ENCODE data around the gene CHRDL2.

CHRDL2 gene

DNA sequence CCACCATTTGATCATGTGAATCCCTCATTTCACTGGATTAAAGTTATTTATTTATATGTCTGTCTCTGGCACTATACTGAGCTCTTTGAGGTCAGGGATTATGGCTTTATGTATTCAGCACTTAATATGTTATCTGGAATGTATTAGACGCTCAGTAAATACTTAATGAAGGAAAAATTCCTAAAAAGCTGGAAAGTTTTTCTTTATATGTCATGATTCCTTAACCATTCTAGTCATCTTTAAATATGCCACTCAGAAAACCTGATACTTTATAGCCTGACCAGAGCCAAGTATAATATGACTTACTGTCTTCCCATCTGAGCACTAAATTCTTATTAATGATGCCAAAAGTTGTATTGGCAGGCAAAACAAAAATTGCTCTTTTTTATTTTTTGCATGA lies 44.5 kb upstream of the CHRDL2 start:
- no peaks in the 10 kb centered on the region for H3K4me1 ChIP-seq (ENCODE audit: insufficient read depth, low read length, poor library complexity, severe bottlenecking)
- no peak for TF ChIP-seq EZH2phosphoT487 (IDR thresholded peaks at IDR 0.05; ENCODE audit: borderline replicate concordance)
- TF ChIP-seq, protein P1, sequence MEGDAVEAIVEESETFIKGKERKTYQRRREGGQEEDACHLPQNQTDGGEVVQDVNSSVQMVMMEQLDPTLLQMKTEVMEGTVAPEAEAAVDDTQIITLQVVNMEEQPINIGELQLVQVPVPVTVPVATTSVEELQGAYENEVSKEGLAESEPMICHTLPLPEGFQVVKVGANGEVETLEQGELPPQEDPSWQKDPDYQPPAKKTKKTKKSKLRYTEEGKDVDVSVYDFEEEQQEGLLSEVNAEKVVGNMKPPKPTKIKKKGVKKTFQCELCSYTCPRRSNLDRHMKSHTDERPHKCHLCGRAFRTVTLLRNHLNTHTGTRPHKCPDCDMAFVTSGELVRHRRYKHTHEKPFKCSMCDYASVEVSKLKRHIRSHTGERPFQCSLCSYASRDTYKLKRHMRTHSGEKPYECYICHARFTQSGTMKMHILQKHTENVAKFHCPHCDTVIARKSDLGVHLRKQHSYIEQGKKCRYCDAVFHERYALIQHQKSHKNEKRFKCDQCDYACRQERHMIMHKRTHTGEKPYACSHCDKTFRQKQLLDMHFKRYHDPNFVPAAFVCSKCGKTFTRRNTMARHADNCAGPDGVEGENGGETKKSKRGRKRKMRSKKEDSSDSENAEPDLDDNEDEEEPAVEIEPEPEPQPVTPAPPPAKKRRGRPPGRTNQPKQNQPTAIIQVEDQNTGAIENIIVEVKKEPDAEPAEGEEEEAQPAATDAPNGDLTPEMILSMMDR (conservative IDR thresholded peaks at IDR 0.05; ENCODE audit: low read length) = no peak
- H3K9ac ChIP-seq (ENCODE audit: low read depth, low read length, poor library complexity, severe bottlenecking) = no peak overlapping the region
- H3K9me2 ChIP-seq (replicated peaks; ENCODE audit: low read depth, low read length) = no peaks in the 10 kb centered on the region
- no peak overlapping the region for H3K4me2 ChIP-seq (ENCODE audit: low read depth, low read length, poor library complexity, severe bottlenecking)
- H3K36me3 ChIP-seq (ENCODE audit: insufficient read depth, low read length) = 0 out of 2 replicates have a peak, but pooled peaks cover 5% of the 10 kb centered on the region
- no peaks in the 10 kb centered on the region for H3F3A ChIP-seq (ENCODE audit: low read depth)
- H3K79me2 ChIP-seq (ENCODE audit: insufficient read depth, low read length) = peaks cover 87% of the 10 kb centered on the region
- H3K9me3 ChIP-seq (ENCODE audit: insufficient read depth, low read depth, low read length) = no peaks in the 10 kb centered on the region
- H3K27me3 ChIP-seq (ENCODE audit: insufficient read depth, low read length, poor library complexity, severe bottlenecking) = no peaks in the 10 kb centered on the region
- peaks cover 19% of the 10 kb centered on the region for H4K20me1 ChIP-seq (ENCODE audit: insufficient read depth, low read length, poor library complexity, severe bottlenecking)
- H3K4me3 ChIP-seq (ENCODE audit: low read length, poor library complexity, severe bottlenecking) = no peak overlapping the region
- H2AFZ ChIP-seq (ENCODE audit: low read length) = no peak overlapping the region

DNA sequence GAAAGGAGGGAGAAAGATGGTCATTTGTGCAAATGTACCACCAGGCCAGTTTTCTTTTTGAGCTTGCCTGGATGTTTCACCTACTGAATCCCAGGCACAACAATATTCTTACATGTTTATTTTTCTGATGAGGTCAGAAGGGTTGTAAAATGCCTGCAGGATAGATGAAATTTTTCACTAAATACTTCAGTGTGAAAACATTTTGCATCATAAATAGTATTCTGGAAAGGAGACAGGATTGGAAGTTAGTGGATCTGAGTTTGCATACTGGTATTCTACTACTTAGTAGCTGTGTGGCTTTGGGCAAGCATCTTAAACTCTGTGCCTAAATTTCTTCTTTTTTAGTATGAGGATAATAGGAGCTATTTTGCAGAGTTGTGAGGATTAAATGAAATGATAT lies 42.2 kb upstream of the CHRDL2 start:
- no peak overlapping the region for H2AFZ ChIP-seq (ENCODE audit: low read length)
- H3K9me2 ChIP-seq (replicated peaks; ENCODE audit: low read depth, low read length) = no peaks in the 10 kb centered on the region
- no peaks in the 10 kb centered on the region for H3K9me3 ChIP-seq (ENCODE audit: insufficient read depth, low read depth, low read length)
- H4K20me1 ChIP-seq (ENCODE audit: insufficient read depth, low read length, poor library complexity, severe bottlenecking) = peaks cover 18% of the 10 kb centered on the region
- H3K4me2 ChIP-seq (ENCODE audit: low read depth, low read length, poor library complexity, severe bottlenecking) = no peak overlapping the region
- no peak overlapping the region for H3K9ac ChIP-seq (ENCODE audit: low read depth, low read length, poor library complexity, severe bottlenecking)
- H3K79me2 ChIP-seq (ENCODE audit: insufficient read depth, low read length) = peaks cover 85% of the 10 kb centered on the region
- TF ChIP-seq EZH2phosphoT487 (IDR thresholded peaks at IDR 0.05; ENCODE audit: borderline replicate concordance) = no peak
- H3K27me3 ChIP-seq (ENCODE audit: insufficient read depth, low read length, poor library complexity, severe bottlenecking) = no peaks in the 10 kb centered on the region
- 0 out of 2 replicates have a peak, but pooled peaks cover 5% of the 10 kb centered on the region for H3K36me3 ChIP-seq (ENCODE audit: insufficient read depth, low read length)
- no peaks in the 10 kb centered on the region for H3F3A ChIP-seq (ENCODE audit: low read depth)
- no peak overlapping the region for H3K4me3 ChIP-seq (ENCODE audit: low read length, poor library complexity, severe bottlenecking)
- no peaks in the 10 kb centered on the region for H3K4me1 ChIP-seq (ENCODE audit: insufficient read depth, low read length, poor library complexity, severe bottlenecking)

DNA sequence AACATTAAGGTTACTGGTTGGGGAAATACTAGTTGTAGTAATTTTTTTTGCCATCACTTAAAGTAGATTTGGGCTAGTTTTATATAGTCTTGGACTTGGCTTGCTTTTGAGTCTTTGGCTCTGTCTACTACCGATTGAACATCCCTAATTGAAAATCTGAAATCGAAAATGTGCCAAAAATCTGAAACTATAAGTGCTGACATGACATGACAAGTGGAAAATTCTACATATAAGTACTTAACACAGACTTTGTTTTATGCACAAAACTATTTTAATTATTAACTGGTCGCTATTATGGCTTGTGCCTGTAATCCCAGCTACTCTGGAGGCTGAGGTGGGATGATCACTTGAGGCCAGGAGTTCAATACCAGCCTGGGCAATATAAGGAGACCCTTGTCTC lies 39.9 kb upstream of the CHRDL2 start:
- Histone ChIP-seq H3K4me1 (ENCODE audit: insufficient read depth, low read length, poor library complexity, severe bottlenecking) (no peaks in the 10 kb centered on the region), H4K20me1 (ENCODE audit: insufficient read depth, low read length, poor library complexity, severe bottlenecking) (peaks cover 22% of the 10 kb centered on the region), H3K4me2 (ENCODE audit: low read depth, low read length, poor library complexity, severe bottlenecking) (no peak overlapping the region), H3K36me3 (ENCODE audit: insufficient read depth, low read length) (0 out of 2 replicates have a peak, but pooled peaks cover 5% of the 10 kb centered on the region), H3K4me3 (ENCODE audit: low read length, poor library complexity, severe bottlenecking) (no peak overlapping the region), H3K27me3 (ENCODE audit: insufficient read depth, low read length, poor library complexity, severe bottlenecking) (no peaks in the 10 kb centered on the region), H3K9me3 (ENCODE audit: insufficient read depth, low read depth, low read length) (no peaks in the 10 kb centered on the region), H3F3A (ENCODE audit: low read depth) (no peaks in the 10 kb centered on the region), H2AFZ (ENCODE audit: low read length) (no peak overlapping the region), H3K79me2 (ENCODE audit: insufficient read depth, low read length) (peaks cover 74% of the 10 kb centered on the region), H3K9me2 (replicated peaks; ENCODE audit: low read depth, low read length) (no peaks in the 10 kb centered on the region), H3K9ac (ENCODE audit: low read depth, low read length, poor library complexity, severe bottlenecking) (no peak overlapping the region)
- no peak for TF ChIP-seq EZH2phosphoT487 (IDR thresholded peaks at IDR 0.05; ENCODE audit: borderline replicate concordance)
- TF ChIP-seq, protein P1 (conservative IDR thresholded peaks at IDR 0.05; ENCODE audit: low read length) = no peak

DNA sequence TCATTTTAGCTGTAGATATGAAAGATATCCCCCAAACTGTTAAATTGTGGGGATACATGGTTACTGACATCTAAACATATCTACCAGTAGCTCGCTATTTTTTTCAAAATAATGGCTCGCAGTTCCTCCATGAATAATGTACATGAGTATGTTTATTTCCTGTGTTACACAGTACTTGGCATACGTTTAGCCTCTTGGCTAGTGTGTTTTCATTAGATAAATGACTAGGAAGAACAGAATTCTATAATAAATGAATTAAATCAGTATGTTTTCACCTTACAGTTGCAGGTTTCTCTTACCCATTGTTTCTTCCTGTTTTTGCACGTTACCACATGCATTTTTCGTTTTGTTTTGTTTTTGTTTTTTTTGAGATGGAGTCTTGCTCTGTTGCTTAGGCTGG lies 39.2 kb upstream of the CHRDL2 start:
- no peaks in the 10 kb centered on the region for H3K27me3 ChIP-seq (ENCODE audit: insufficient read depth, low read length, poor library complexity, severe bottlenecking)
- H3K9me2 ChIP-seq (replicated peaks; ENCODE audit: low read depth, low read length) = no peaks in the 10 kb centered on the region
- no peak overlapping the region for H3K4me2 ChIP-seq (ENCODE audit: low read depth, low read length, poor library complexity, severe bottlenecking)
- H2AFZ ChIP-seq (ENCODE audit: low read length) = no peak overlapping the region
- no peaks in the 10 kb centered on the region for H3K9me3 ChIP-seq (ENCODE audit: insufficient read depth, low read depth, low read length)
- no peaks in the 10 kb centered on the region for H3K36me3 ChIP-seq (ENCODE audit: insufficient read depth, low read length)
- H4K20me1 ChIP-seq (ENCODE audit: insufficient read depth, low read length, poor library complexity, severe bottlenecking) = peaks cover 20% of the 10 kb centered on the region
- H3F3A ChIP-seq (ENCODE audit: low read depth) = no peaks in the 10 kb centered on the region
- no peak for TF ChIP-seq EZH2phosphoT487 (IDR thresholded peaks at IDR 0.05; ENCODE audit: borderline replicate concordance)
- TF ChIP-seq, protein P1 (conservative IDR thresholded peaks at IDR 0.05; ENCODE audit: low read length) = no peak
- H3K4me1 ChIP-seq (ENCODE audit: insufficient read depth, low read length, poor library complexity, severe bottlenecking) = no peaks in the 10 kb centered on the region
- peaks cover 68% of the 10 kb centered on the region for H3K79me2 ChIP-seq (ENCODE audit: insufficient read depth, low read length)
- no peak overlapping the region for H3K9ac ChIP-seq (ENCODE audit: low read depth, low read length, poor library complexity, severe bottlenecking)
- H3K4me3 ChIP-seq (ENCODE audit: low read length, poor library complexity, severe bottlenecking) = no peak overlapping the region
